HEK293 (cell line): Measurements from ENCODE around the gene TMEM164.

ENCODE experiments used
- CTCF ChIA-PET: fragments of 350-600 bp; formaldehyde crosslinking; extraction: SDS; loops from one replicate; lab custom pipeline; 2021; ENCODE audit warnings: antibody characterized with exemption; lab: Yijun Ruan, JAX
- POLR2A ChIA-PET: fragments of 300-600 bp; formaldehyde crosslinking; extraction: SDS; loops from one replicate; lab custom pipeline; 2020; ENCODE audit warnings: antibody characterized with exemption, inconsistent platforms; lab: Yijun Ruan, JAX
- H3K27ac ChIP-seq: fragments of 200-500 bp; sonication (Bioruptor generic); 2 replicates; pipeline ENCODE4 v1.5.1; 2014; ENCODE audit warnings: low read depth, low read length, control low read depth, inconsistent platforms; ENCODE audit errors: extremely low read depth
- H3K36me3 ChIP-seq, 2 experiments: fragments of 200-500 bp in 1 of 2; sonication (Bioruptor generic) in 1 of 2; 1 replicate in 1 of 2; 2 replicates in 1 of 2; pipeline ENCODE4 v1.5.1; 2014 to 2017; ENCODE audit warnings: inconsistent platforms in 2 of 2, low read length in 2 of 2; ENCODE audit not compliant: control insufficient read depth in 2 of 2, insufficient read depth in 1 of 2
- H3K4me1 ChIP-seq: fragments of 200-500 bp; sonication (Bioruptor generic); 2 replicates; pipeline ENCODE4 v1.5.1; 2014; ENCODE audit warnings: mild to moderate bottlenecking, low read length, inconsistent platforms; ENCODE audit not compliant: control insufficient read depth, insufficient read depth
- H3K4me3 ChIP-seq: 2 replicates; pipeline ENCODE4 v1.5.1; 2011; ENCODE audit warnings: low read depth, mild to moderate bottlenecking, control low read depth, low read length, moderate library complexity
- H3K9me3 ChIP-seq: fragments of 200-500 bp; sonication (Bioruptor generic); 2 replicates; pipeline ENCODE4 v1.5.1; 2014; ENCODE audit warnings: low read depth, low read length, inconsistent platforms; ENCODE audit not compliant: control insufficient read depth, insufficient read depth
- GLI4 ChIP-seq: fragments of 450-650 bp; formaldehyde crosslinking; IDR thresholded peaks from 2 replicates; pipeline ENCODE4 v1.5.1; 2016; ENCODE audit warnings: missing biosample characterization, missing genetic modification characterization
- GLIS1 ChIP-seq: fragments of 450-650 bp; formaldehyde crosslinking; IDR thresholded peaks from 2 replicates; pipeline ENCODE4 v1.5.1; 2016; ENCODE audit warnings: missing biosample characterization, missing genetic modification characterization
- KLF16 ChIP-seq: fragments of 450-650 bp; formaldehyde crosslinking; IDR thresholded peaks from 2 replicates; pipeline ENCODE4 v1.5.1; 2017; ENCODE audit warnings: missing biosample characterization, missing genetic modification characterization
- KLF9 ChIP-seq: fragments of 450-650 bp; formaldehyde crosslinking; IDR thresholded peaks from 2 replicates; pipeline ENCODE4 v1.5.1; 2016; ENCODE audit warnings: missing biosample characterization, missing genetic modification characterization, low read depth
- RBAK ChIP-seq: fragments of 450-650 bp; formaldehyde crosslinking; IDR thresholded peaks from 2 replicates; pipeline ENCODE4 v1.5.1; 2016; ENCODE audit warnings: missing biosample characterization, missing genetic modification characterization
- SCRT2 ChIP-seq: fragments of 450-650 bp; formaldehyde crosslinking; IDR thresholded peaks from 2 replicates; pipeline ENCODE4 v1.5.1; 2016; ENCODE audit warnings: missing biosample characterization, missing genetic modification characterization
- SETDB1 ChIP-seq: IDR thresholded peaks from one replicate; pipeline ENCODE4 v1.6.1; 2017; ENCODE audit warnings: mild to moderate bottlenecking, low read length, moderate library complexity, mixed read lengths; ENCODE audit not compliant: insufficient read length
- SP2 ChIP-seq: fragments of 450-650 bp; formaldehyde crosslinking; IDR thresholded peaks from 2 replicates; pipeline ENCODE4 v1.5.1; 2016; ENCODE audit warnings: missing biosample characterization, missing genetic modification characterization
- SP7 ChIP-seq: fragments of 450-650 bp; formaldehyde crosslinking; IDR thresholded peaks from 2 replicates; pipeline ENCODE4 v1.5.1; 2016; ENCODE audit warnings: missing biosample characterization, missing genetic modification characterization
- TRIM28 ChIP-seq: IDR thresholded peaks from 2 replicates; pipeline ENCODE4 v1.6.1; 2011; ENCODE audit warnings: low read length, control low read depth, borderline replicate concordance
- WT1 ChIP-seq: fragments of 450-650 bp; formaldehyde crosslinking; IDR thresholded peaks from 2 replicates; pipeline ENCODE4 v1.5.1; 2016; ENCODE audit warnings: missing biosample characterization, missing genetic modification characterization
- ZBTB21 ChIP-seq: fragments of 450-650 bp; formaldehyde crosslinking; IDR thresholded peaks from 2 replicates; pipeline ENCODE4 v1.5.1; 2017; ENCODE audit warnings: missing biosample characterization, missing genetic modification characterization
- ZBTB8A ChIP-seq: fragments of 450-650 bp; formaldehyde crosslinking; IDR thresholded peaks from 2 replicates; pipeline ENCODE4 v1.5.1; 2016; ENCODE audit warnings: missing biosample characterization, missing genetic modification characterization
- ZEB2 ChIP-seq: fragments of 450-650 bp; formaldehyde crosslinking; IDR thresholded peaks from 2 replicates; pipeline ENCODE4 v1.5.1; 2016; ENCODE audit warnings: missing biosample characterization, missing genetic modification characterization
- ZNF175 ChIP-seq: fragments of 450-650 bp; formaldehyde crosslinking; IDR thresholded peaks from 2 replicates; pipeline ENCODE4 v1.5.1; 2016; ENCODE audit warnings: missing biosample characterization, missing genetic modification characterization
- ZNF18 ChIP-seq: fragments of 450-650 bp; formaldehyde crosslinking; IDR thresholded peaks from 2 replicates; pipeline ENCODE4 v1.5.1; 2016; ENCODE audit warnings: missing biosample characterization, missing genetic modification characterization
- ZNF184 ChIP-seq: fragments of 450-650 bp; IDR thresholded peaks from 2 replicates; pipeline ENCODE4 v1.5.1; 2018; ENCODE audit warnings: missing biosample characterization, mild to moderate bottlenecking, missing genetic modification characterization
- ZNF341 ChIP-seq: fragments of 450-650 bp; formaldehyde crosslinking; IDR thresholded peaks from 2 replicates; pipeline ENCODE4; 2016; ENCODE audit warnings: low read depth, missing biosample characterization, missing genetic modification characterization
- ZNF501 ChIP-seq: fragments of 450-650 bp; formaldehyde crosslinking; IDR thresholded peaks from 2 replicates; pipeline ENCODE4 v1.5.1; 2016; ENCODE audit warnings: missing biosample characterization, missing genetic modification characterization
- ZNF513 ChIP-seq: fragments of 450-650 bp; IDR thresholded peaks from 2 replicates; pipeline ENCODE4 v1.5.1; 2018; ENCODE audit warnings: missing biosample characterization, missing genetic modification characterization
- ZNF558 ChIP-seq: fragments of 450-650 bp; formaldehyde crosslinking; IDR thresholded peaks from 2 replicates; pipeline ENCODE4 v1.5.1; 2016; ENCODE audit warnings: missing biosample characterization, missing genetic modification characterization
- ZNF561 ChIP-seq: fragments of 450-650 bp; IDR thresholded peaks from 2 replicates; pipeline ENCODE4 v1.5.1; 2018; ENCODE audit warnings: missing biosample characterization, missing genetic modification characterization, borderline replicate concordance
- ZNF596 ChIP-seq: fragments of 450-650 bp; IDR thresholded peaks from 2 replicates; pipeline ENCODE4 v1.5.0; 2018; ENCODE audit warnings: missing biosample characterization, mild to moderate bottlenecking, missing genetic modification characterization, moderate library complexity
- ZNF610 ChIP-seq: fragments of 450-650 bp; formaldehyde crosslinking; IDR thresholded peaks from 2 replicates; pipeline ENCODE4 v1.5.1; 2016; ENCODE audit warnings: missing biosample characterization, missing genetic modification characterization, borderline replicate concordance
- ZNF623 ChIP-seq: fragments of 450-650 bp; formaldehyde crosslinking; IDR thresholded peaks from 2 replicates; pipeline ENCODE4 v1.5.1; 2016; ENCODE audit warnings: missing biosample characterization, missing genetic modification characterization
- ZNF654 ChIP-seq: fragments of 450-650 bp; formaldehyde crosslinking; IDR thresholded peaks from 2 replicates; pipeline ENCODE4 v1.5.1; 2016; ENCODE audit warnings: low read depth, missing biosample characterization, missing genetic modification characterization
- ZNF707 ChIP-seq: fragments of 450-650 bp; formaldehyde crosslinking; IDR thresholded peaks from 2 replicates; pipeline ENCODE4 v1.5.1; 2016; ENCODE audit warnings: missing biosample characterization, missing genetic modification characterization
- ZNF791 ChIP-seq: fragments of 450-650 bp; formaldehyde crosslinking; IDR thresholded peaks from 2 replicates; pipeline ENCODE4 v1.5.1; 2016; ENCODE audit warnings: missing biosample characterization, missing genetic modification characterization
- ZNF792 ChIP-seq: fragments of 450-650 bp; formaldehyde crosslinking; IDR thresholded peaks from 2 replicates; pipeline ENCODE4 v1.5.1; 2016; ENCODE audit warnings: missing biosample characterization, missing genetic modification characterization
- ZSCAN16 ChIP-seq: fragments of 450-650 bp; formaldehyde crosslinking; IDR thresholded peaks from 2 replicates; pipeline ENCODE4 v1.5.1; 2016; ENCODE audit warnings: missing biosample characterization, missing genetic modification characterization
- ZSCAN23 ChIP-seq: fragments of 450-650 bp; formaldehyde crosslinking; IDR thresholded peaks from 2 replicates; pipeline ENCODE4 v1.5.1; 2016; ENCODE audit warnings: missing biosample characterization, missing genetic modification characterization
- ZXDB ChIP-seq: fragments of 450-650 bp; formaldehyde crosslinking; IDR thresholded peaks from 2 replicates; pipeline ENCODE4 v1.5.1; 2016; ENCODE audit warnings: missing biosample characterization, missing genetic modification characterization
- TF ChIP-seq, protein P1 (sequence below): fragments of 450-650 bp; formaldehyde crosslinking; IDR thresholded peaks from 2 replicates; pipeline ENCODE4 v1.5.1; 2017; ENCODE audit warnings: missing biosample characterization, missing genetic modification characterization
- TF ChIP-seq, protein P2 (sequence below): fragments of 450-650 bp; formaldehyde crosslinking; IDR thresholded peaks from 2 replicates; pipeline ENCODE4 v1.5.1; 2016; ENCODE audit warnings: missing biosample characterization, missing genetic modification characterization

The TMEM164 gene

GRCh38 chrX:110002300-110003166 lies at the start of gene TMEM164:
TMEM164 (plus strand) TSS chrX:110003114; CDS start chrX:110003775, 661 bp downstream.
- peaks cover 3% of the 10 kb centered on the region for H3K4me1 ChIP-seq
- no peaks in the 10 kb centered on the region for H3K36me3 ChIP-seq
- H3K9me3 ChIP-seq, result no peaks in the 10 kb centered on the region
- ChIA-PET CTCF (interaction anchor here (0.6 kb wide), 1 partner anchor 10 kb away, joined by 4 read pairs; no protein-coding TSS in a partner anchor), POLR2A (interaction anchor here (0.6 to 2.0 kb wide), 5 partner anchors 10 to 1316 kb away, joined by 3 to 11 read pairs (median 4); partner anchors contain the start of gene NXT2)
- peak within 1 kb of the TSS; percentile 52 for H3K4me3 ChIP-seq
- H3K27ac ChIP-seq, result peak within 1 kb of the TSS; percentile 76
- TF ChIP-seq ZSCAN16 (tag by site-specific recombination) (peak; percentile 65; the same call in 1 of the 2 replicates), SETDB1 (no peak), GLIS1 (no peak; the same call in none of the 2 replicates), ZBTB8A (tag by site-specific recombination) (0 out of 2 replicates have a peak, but pooled peaks have one; percentile 28), TRIM28 (no peak), ZNF175 (tag by site-specific recombination) (no peak), ZNF501 (tag by site-specific recombination) (0 out of 2 replicates have a peak, but pooled peaks have one; percentile 47), ZSCAN23 (peak; percentile 48; the same call in 1 of the 2 replicates), ZNF610 (tag by site-specific recombination) (0 out of 2 replicates have a peak, but pooled peaks have one; percentile 40), ZNF654 (tag by site-specific recombination) (no peak), ZNF513 (tag by site-specific recombination) (peak; percentile 71), ZNF184 (tag by site-specific recombination) (no peak), ZNF18 (tag by site-specific recombination) (peak; percentile 85), SP2 (tag by site-specific recombination) (peak; percentile 70), ZNF596 (tag by site-specific recombination) (peak; percentile 30; the same call in 1 of the 2 replicates), KLF16 (tag by site-specific recombination) (peak; percentile 88), ZNF791 (tag by site-specific recombination) (no peak), WT1 (tag by site-specific recombination) (peak; percentile 87), ZNF558 (tag by site-specific recombination) (no peak), KLF9 (tag by site-specific recombination) (peak; percentile 65), ZBTB21 (tag by site-specific recombination) (no peak), ZNF623 (tag by site-specific recombination) (no peak), ZNF792 (tag by site-specific recombination) (no peak), ZNF561 (tag by site-specific recombination) (0 out of 2 replicates have a peak, but pooled peaks have one; percentile 16), ZXDB (tag by site-specific recombination) (peak; percentile 50; the same call in 1 of the 2 replicates), RBAK (tag by site-specific recombination) (no peak), ZNF341 (tag by site-specific recombination) (peak; percentile 88), SCRT2 (tag by site-specific recombination) (no peak), ZNF707 (no peak), SP7 (tag by site-specific recombination) (peak; percentile 52), GLI4 (peak; percentile 74; the same call in 1 of the 2 replicates), ZEB2 (tag by site-specific recombination) (peak; percentile 67)
- TF ChIP-seq, protein P1, sequence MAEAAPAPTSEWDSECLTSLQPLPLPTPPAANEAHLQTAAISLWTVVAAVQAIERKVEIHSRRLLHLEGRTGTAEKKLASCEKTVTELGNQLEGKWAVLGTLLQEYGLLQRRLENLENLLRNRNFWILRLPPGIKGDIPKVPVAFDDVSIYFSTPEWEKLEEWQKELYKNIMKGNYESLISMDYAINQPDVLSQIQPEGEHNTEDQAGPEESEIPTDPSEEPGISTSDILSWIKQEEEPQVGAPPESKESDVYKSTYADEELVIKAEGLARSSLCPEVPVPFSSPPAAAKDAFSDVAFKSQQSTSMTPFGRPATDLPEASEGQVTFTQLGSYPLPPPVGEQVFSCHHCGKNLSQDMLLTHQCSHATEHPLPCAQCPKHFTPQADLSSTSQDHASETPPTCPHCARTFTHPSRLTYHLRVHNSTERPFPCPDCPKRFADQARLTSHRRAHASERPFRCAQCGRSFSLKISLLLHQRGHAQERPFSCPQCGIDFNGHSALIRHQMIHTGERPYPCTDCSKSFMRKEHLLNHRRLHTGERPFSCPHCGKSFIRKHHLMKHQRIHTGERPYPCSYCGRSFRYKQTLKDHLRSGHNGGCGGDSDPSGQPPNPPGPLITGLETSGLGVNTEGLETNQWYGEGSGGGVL (tag by site-specific recombination), result peak; percentile 98
- TF ChIP-seq, protein P2, sequence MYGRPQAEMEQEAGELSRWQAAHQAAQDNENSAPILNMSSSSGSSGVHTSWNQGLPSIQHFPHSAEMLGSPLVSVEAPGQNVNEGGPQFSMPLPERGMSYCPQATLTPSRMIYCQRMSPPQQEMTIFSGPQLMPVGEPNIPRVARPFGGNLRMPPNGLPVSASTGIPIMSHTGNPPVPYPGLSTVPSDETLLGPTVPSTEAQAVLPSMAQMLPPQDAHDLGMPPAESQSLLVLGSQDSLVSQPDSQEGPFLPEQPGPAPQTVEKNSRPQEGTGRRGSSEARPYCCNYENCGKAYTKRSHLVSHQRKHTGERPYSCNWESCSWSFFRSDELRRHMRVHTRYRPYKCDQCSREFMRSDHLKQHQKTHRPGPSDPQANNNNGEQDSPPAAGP (tag by site-specific recombination), result peak; percentile 37; the same call in 1 of the 2 replicates
